GM19324 (cell line): ENCODE measurements around the gene PAPOLG.
A peak's percentile ranks its signal among the peaks of the same experiment; 100 is the strongest.
"Not testable (repeated sequence)": the region's sequence is repeated elsewhere in the genome, so short reads cannot be mapped to it uniquely, and the experiment has no call there.

Source experiments
- ATAC-seq: cut with Tn5 transposase; IDR thresholded peaks from one replicate; pipeline ENCODE4 v1.9.1; 2021; ENCODE audit warnings: mild to moderate bottlenecking, moderate library complexity; ENCODE audit not compliant: unreplicated experiment, low FRiP score

PAPOLG gene

GRCh38 chr2:60821587-60822302 lies 65.7 kb downstream of the PAPOLG start:
- no peak for ATAC-seq

- no peak for ATAC-seq
These were observed 66.9 kb downstream of the PAPOLG start for GRCh38 chr2:60822987-60823386.

DNA sequence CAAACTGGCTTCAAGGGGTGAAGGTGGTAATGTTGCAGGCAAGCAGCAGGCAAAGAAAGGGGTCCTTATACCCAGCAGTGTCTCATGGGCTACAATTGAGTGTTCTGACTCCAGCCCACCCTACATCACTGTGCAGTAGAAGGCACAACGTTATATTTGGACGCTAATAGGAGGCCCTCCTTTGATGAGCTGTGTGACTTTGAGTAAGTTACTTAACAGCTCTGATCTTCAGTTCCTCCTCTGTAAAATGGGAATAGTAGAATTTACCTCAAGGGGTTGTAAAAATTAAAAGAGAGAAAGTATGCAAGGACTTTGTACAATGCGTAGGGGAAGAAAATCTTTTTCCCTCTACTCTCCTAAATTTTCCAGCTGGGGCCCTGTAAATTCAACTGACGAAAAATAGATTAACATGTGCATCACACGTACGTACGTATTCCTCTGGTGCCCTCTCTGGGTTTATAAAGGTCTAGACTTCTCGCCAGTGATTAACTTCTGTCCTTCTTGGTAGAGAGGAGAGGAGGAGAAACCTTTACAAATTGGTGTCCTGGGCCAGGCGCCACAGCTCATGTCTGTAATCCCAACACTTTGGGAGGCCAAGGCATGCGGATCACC lies 67.7 kb downstream of the PAPOLG start:
- no peak for ATAC-seq

DNA sequence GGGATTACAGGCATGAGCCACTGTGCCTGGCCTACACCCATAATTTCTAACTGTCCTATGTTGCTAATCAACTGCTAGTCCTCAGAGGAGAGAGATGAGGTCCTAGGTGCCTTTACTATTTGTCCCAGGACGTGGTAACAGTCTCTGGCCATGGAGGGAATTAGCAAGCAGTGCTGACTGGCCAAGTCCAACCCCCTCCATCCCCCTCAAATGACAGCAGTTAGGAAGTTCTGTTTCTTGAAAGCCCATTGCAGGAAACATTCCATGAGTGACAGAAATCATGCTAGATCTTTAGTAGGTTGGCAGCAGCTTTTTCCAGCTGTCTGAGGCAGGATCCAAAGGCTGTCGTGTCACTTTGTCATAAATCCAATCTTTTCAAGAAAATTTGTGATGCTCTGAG lies 69.6 kb downstream of the PAPOLG start:
- ATAC-seq, result no peak

- no peak for ATAC-seq
These were observed 70.0 kb downstream of the PAPOLG start for GRCh38 chr2:60826111-60826510.

DNA sequence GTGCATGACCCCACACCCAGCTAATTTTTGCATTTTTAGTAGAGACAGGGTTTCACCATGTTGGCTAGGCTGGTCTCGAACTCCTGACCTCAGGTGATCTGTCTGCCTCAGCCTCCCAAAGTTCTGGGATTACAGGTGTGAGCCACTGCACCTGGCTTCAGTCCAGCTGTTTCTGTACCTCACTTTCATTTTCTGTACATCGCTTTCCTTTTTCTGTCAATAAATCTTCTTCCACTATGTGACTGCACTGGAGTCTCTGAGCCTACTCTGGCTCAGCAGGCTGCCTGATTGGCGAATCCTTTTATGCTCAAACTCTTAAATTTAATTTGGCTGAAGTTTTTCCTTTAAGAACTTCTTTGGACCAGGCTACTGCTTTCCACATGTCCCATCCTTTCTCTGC lies 70.8 kb downstream of the PAPOLG start:
- ATAC-seq, result not testable (repeated sequence)

- ATAC-seq, result no peak
These were observed 71.3 kb downstream of the PAPOLG start for GRCh38 chr2:60827369-60827768.

DNA sequence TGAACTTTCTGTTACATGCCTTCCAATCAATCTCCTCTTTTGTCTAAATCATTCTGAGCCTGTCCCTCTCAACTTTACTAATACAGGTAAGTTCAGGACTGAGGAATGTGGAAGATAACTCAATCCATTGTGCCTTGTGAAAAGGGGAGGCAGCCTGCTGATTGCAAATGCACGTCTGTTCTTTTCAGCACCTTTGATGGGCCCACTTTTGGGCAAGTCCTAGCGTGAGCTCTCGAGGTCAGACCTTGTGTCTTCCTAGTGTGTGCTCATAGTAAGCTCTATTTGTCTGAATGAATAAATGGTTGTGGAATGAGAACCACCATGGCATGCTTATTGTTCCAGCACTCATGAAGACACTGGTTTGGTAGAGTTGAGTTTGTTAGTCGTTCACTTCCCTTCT lies 74.9 kb downstream of the PAPOLG start:
- ATAC-seq, result no peak

GRCh38 chr2:60831921-60832320 lies 75.9 kb downstream of the PAPOLG start:
- ATAC-seq, result no peak

GRCh38 chr2:60832621-60833020 lies 76.6 kb downstream of the PAPOLG start:
- no peak for ATAC-seq

DNA sequence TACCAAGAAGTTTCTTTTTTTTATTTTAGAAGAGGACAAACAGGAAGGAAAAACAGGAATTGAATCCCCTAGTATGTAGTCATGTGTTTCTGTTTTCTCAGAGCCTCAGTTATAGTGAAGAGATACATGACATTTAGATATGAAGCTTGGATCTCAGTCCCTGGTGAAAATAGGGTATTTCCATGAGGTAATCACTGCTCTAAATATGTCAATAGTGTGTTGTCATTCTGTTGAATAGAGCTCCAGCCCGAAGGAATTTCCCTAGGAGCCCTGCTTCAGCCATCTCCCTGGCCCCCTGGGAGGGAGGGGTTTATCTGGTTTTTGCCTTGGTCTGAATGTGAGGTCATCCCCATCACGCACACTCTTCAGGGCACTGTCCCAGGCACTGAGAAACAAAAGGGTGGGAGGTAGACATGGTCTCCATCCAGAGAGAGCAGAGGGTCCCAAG lies 78.2 kb downstream of the PAPOLG start:
- no peak for ATAC-seq

DNA sequence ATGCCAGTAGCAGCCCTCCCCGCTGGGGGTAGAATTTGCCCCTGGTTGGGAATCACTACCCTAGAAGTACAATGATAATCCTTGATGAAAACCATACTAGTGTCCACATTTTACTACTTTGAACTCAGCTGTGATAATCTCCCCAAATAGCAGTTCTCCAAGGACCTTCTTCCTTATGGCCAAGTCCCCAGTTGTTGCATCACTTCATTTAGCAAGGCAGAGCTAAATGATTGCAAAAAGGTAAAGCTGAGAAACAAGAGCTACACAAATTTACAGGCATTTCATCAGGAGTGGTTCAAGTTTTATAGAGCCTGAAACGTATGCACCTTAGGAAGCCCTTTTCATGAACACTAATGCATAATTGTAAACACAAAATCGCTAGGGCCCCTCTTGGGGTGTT lies 80.4 kb downstream of the PAPOLG start:
- ATAC-seq, result no peak

- ATAC-seq, result peak; percentile 38
These were observed 81.1 kb downstream of the PAPOLG start for GRCh38 chr2:60837123-60837522.

DNA sequence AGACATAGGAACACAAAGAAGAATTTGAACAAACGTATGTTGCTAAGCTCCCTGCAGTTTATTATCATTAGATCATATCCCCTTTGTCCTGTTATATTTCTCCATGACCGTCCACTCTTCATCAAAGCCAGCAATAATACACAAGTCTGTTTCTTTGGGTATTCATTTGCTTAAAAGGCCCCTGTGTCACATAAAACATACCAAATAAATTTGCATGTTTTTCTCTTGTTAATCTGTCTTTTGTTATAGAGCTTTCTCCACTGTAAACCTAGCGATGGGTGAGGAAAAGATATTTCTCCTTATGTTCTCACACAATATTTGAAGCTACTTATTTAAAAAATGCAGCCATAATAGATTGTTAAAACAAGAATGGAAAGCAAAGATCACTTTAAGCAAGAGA lies 82.4 kb downstream of the PAPOLG start:
- no peak for ATAC-seq

DNA sequence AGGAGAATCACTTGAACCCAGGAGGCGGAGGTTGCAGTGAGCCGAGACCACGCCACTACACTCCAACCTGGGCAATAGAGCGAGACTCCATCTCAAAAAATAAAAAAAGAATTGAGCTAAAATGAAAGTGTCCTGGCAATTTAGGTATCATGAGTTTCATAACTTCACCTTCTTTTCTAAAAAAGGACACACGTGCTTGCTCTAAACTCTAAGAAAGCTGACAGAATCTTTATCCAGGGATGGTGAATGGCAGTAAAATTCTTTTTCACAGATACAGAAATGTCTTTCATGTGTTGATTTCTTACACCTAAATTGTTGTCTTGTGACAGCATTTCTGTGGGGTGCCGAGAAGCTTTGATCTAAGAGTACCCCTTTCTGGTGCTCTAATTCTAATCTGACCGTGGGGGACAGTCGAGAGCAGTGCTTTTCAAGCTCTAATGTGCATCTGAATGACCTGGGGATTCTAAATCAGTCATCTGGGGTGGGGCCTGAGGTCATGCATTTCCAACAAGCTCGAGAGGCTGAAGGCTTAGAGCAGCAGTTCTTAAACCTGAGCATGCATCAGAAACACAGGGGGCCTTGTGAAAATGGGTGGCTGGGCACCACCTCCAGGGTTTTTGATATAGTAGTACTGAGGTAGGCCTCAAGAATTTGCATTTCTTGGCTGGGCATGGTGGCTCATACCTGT lies 83.2 kb downstream of the PAPOLG start:
- ATAC-seq, result no peak

DNA sequence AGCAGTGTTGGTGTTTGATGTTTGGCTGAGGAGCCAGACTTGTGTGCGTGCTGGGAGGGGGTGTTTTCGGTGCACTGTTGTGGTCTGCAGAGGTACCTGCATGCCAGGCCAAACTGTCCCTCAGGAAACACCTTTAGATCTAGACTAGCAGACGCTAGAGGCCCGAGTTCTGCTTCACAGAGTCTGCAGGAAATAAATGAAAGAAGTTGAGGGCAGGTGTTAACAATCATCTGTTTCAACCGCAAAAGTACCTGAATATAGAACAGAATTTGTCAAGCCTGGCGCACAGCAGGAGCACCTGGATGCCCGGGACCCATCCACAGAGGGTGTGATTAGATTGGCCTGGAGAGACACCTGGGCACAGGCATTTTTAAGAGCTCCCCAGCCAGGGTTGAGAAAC lies 84.8 kb downstream of the PAPOLG start:
- ATAC-seq, result peak; percentile 70

GRCh38 chr2:60843006-60843405 lies 86.9 kb downstream of the PAPOLG start:
- ATAC-seq, result no peak

DNA sequence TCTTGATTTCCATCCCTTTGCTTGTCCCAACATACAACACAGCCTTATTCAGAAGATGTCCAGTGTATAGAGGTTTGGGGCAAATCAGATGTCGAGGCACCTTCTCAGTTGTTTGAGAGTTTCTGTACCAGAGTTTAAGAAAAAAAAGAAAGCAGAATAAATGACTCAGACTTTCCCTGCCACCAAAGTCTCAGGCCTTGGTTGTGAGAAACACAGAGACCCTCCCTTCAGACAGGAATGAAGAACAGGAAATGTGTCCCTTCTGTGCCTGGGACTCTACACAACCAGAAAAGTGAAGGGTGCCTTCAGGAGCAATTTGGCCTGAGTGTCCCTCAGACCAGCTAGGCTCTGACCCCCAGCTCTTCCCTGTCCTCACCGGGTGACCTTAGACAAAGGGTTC lies 88.0 kb downstream of the PAPOLG start:
- no peak for ATAC-seq

GRCh38 chr2:60847854-60848253 lies 91.8 kb downstream of the PAPOLG start:
- no peak for ATAC-seq
